ENCODE data around the gene SAFB.

DNA sequence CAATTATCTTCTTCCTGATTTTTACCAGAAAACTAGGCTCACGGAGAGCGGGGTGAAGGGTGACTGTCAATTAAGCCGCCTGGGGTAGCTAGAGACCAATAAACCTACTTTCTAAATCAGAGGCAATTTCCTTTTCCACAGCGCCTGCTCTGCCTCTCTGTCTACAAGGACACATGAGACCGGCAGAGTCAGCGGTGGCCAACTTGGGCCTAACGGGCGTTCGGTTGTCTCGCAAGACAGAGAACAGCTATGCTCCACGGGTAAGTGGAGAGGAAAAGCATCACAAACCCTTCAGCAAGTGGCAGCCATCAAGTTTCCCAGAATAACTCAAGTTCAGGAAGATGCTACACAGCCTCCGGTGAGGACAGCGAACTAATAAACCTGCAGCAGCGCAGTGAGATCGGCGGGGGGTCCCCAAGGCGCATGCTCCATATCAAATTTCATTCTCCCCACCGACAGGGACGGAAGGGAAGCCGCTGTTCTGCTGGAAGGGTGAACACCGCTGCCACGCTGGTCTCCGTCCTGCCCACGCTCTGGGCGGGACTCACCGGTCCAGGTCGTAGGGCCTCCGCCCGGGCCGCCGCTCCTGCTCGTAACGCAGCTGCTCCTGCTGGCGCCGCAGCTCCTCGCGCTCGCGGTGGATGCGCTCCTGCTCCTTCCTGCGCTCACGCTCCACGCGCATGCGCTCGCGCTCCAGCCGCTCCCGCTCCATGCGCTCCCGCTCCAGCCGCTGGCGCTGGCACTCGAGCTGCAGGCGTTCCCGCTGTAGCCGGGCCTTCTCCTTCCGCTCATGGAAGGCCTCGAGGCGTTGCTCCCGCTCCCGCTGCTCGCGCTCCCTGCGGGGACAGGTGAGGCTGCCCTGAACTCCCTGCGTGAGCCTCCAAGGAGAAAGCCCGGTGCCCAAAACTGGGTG lies 29.3 kb upstream of the SAFB start:
- TF ChIP-seq, protein P1, sequence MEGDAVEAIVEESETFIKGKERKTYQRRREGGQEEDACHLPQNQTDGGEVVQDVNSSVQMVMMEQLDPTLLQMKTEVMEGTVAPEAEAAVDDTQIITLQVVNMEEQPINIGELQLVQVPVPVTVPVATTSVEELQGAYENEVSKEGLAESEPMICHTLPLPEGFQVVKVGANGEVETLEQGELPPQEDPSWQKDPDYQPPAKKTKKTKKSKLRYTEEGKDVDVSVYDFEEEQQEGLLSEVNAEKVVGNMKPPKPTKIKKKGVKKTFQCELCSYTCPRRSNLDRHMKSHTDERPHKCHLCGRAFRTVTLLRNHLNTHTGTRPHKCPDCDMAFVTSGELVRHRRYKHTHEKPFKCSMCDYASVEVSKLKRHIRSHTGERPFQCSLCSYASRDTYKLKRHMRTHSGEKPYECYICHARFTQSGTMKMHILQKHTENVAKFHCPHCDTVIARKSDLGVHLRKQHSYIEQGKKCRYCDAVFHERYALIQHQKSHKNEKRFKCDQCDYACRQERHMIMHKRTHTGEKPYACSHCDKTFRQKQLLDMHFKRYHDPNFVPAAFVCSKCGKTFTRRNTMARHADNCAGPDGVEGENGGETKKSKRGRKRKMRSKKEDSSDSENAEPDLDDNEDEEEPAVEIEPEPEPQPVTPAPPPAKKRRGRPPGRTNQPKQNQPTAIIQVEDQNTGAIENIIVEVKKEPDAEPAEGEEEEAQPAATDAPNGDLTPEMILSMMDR (IDR thresholded peaks at IDR 0.05; ENCODE audit: poor library complexity): no peak
- no peak for TF ChIP-seq EZH2 (IDR thresholded peaks at IDR 0.05; ENCODE audit: borderline replicate concordance)
- TF ChIP-seq EZH2phosphoT487 (IDR thresholded peaks at IDR 0.05; ENCODE audit: low read depth, severe bottlenecking, unreplicated experiment): no peak
